Endothelial cell (in vitro differentiated cells): Measurements from ENCODE around the gene TENM3. TPM values are rescaled to one million over a fixed set of nuclear protein-coding genes. Genes with fewer than 3 reads are reported as not detected.

ENCODE experiments used
- DNase-seq: peaks from one replicate; pipeline ENCODE4 v3.0.0; 2021; ENCODE audit warnings: low spot score
- H3K27ac Mint-ChIP-seq: one replicate; pipeline ENCODE4 v1.8.0; 2021; ENCODE audit warnings: mixed read lengths, inconsistent platforms; ENCODE audit not compliant: unreplicated experiment
- H3K27me3 Mint-ChIP-seq: one replicate; pipeline ENCODE4 v1.8.0; 2021; ENCODE audit warnings: mild to moderate bottlenecking, moderate library complexity, mixed read lengths, inconsistent platforms; ENCODE audit not compliant: unreplicated experiment
- H3K36me3 Mint-ChIP-seq: one replicate; pipeline ENCODE4 v1.8.0; 2021; ENCODE audit warnings: mild to moderate bottlenecking, low read depth, mixed read lengths, inconsistent platforms; ENCODE audit not compliant: unreplicated experiment
- H3K4me1 Mint-ChIP-seq: one replicate; pipeline ENCODE4 v1.8.0; 2021; ENCODE audit warnings: mild to moderate bottlenecking, mixed read lengths, inconsistent platforms; ENCODE audit not compliant: unreplicated experiment
- H3K4me3 Mint-ChIP-seq: one replicate; pipeline ENCODE4 v1.8.0; 2021; ENCODE audit warnings: mild to moderate bottlenecking, mixed read lengths, inconsistent platforms; ENCODE audit not compliant: unreplicated experiment
- H3K9me3 Mint-ChIP-seq: one replicate; pipeline ENCODE4 v1.8.0; 2021; ENCODE audit warnings: mixed read lengths, inconsistent platforms; ENCODE audit not compliant: unreplicated experiment
- total RNA-seq: library from RNA; stranded (reverse); fragmentation: NEBNext Ultra II Directional; extraction: Animal tissue kit (Norgen Biotek cat#: 25700); gene quantifications from one replicate; pipeline ENCODE4 v1.2.1, GENCODE V29; 2021; ENCODE audit not compliant: unreplicated experiment
- TF ChIP-seq, protein P1 (sequence below): fragments of 200-600 bp; sonication (generic); IDR thresholded peaks from one replicate; pipeline ENCODE4 v1.5.0; 2021; ENCODE audit warnings: antibody characterized with exemption; ENCODE audit not compliant: unreplicated experiment

TENM3 gene
- total RNA-seq, 1 donor from 2014 or later = 29.7 TPM

DNA sequence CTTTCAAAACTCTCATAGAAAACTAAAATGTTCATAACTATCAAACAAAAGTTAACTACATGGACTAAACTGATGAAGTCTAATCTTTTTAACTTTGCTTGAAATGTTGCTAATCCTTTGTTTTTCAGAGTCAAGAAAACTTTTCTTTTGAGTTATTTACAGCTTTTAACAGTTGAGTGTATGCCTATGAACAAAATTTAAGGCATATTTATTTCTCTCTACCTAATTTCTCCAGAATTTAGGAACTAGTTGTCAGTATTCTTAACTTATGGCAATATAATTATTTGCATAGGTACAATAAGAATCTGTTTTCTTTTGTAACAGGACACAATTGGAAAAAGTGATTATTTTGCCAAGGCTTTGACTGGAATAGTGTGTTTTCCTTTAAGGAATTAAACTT is 23.8 kb downstream of the TENM3 start:
- Mint-ChIP-seq H3K27ac (no peak overlapping the region), H3K4me3 (no peak overlapping the region), H3K36me3 (no peaks in the 10 kb centered on the region), H3K9me3 (no peaks in the 10 kb centered on the region), H3K27me3 (peaks cover 2% of the 10 kb centered on the region), H3K4me1 (no peaks in the 10 kb centered on the region)
- DNase-seq = no peak
- TF ChIP-seq, protein P1, sequence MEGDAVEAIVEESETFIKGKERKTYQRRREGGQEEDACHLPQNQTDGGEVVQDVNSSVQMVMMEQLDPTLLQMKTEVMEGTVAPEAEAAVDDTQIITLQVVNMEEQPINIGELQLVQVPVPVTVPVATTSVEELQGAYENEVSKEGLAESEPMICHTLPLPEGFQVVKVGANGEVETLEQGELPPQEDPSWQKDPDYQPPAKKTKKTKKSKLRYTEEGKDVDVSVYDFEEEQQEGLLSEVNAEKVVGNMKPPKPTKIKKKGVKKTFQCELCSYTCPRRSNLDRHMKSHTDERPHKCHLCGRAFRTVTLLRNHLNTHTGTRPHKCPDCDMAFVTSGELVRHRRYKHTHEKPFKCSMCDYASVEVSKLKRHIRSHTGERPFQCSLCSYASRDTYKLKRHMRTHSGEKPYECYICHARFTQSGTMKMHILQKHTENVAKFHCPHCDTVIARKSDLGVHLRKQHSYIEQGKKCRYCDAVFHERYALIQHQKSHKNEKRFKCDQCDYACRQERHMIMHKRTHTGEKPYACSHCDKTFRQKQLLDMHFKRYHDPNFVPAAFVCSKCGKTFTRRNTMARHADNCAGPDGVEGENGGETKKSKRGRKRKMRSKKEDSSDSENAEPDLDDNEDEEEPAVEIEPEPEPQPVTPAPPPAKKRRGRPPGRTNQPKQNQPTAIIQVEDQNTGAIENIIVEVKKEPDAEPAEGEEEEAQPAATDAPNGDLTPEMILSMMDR = no peak

DNA sequence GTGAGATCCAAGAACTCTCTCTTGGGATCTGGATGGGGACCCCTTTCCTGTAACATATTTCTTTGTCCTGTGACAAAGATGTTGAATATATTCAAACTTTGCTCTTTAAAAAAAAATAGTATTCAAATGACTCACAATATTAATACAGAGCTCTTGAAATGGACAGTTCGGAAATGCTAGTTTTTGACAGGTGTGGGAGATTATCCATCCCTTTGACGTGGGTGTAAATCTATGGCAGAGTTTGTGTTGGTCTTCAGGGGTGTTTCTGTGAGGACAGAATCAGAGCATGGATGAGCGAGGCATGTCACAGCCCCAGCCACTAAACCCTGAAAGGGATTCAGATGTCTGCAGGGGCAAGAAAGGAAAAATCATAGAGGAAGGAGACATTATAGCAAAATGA is 25.8 kb downstream of the TENM3 start:
- Mint-ChIP-seq H3K9me3 (no peaks in the 10 kb centered on the region), H3K27me3 (peaks cover 2% of the 10 kb centered on the region), H3K36me3 (no peaks in the 10 kb centered on the region), H3K4me3 (no peak overlapping the region), H3K27ac (no peak overlapping the region), H3K4me1 (no peaks in the 10 kb centered on the region)
- TF ChIP-seq, protein P1 = no peak
- no peak for DNase-seq

DNA sequence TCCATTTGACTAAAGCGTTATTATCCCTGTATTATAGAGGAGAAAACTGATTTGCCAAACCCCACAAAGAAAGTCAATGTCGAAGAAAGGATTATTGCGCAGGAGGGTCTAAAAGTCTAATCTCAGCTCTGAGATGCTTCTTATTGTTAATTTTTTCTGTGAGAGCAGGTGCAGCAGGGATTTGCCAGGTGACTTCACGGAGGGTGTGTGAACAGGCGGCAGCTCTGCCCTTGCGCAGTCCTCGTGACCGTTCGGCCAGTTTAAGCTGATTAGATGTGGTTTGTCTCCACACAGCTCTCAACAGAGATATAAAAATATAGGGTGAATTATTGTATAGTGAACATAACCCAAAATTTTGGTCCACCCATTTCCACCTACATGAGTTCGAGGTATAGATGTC is 28.5 kb downstream of the TENM3 start:
- Mint-ChIP-seq H3K4me3 (no peak overlapping the region), H3K36me3 (no peaks in the 10 kb centered on the region), H3K27me3 (peaks cover 2% of the 10 kb centered on the region), H3K4me1 (no peaks in the 10 kb centered on the region), H3K27ac (no peak overlapping the region), H3K9me3 (no peaks in the 10 kb centered on the region)
- TF ChIP-seq, protein P1 = no peak
- no peak for DNase-seq

DNA sequence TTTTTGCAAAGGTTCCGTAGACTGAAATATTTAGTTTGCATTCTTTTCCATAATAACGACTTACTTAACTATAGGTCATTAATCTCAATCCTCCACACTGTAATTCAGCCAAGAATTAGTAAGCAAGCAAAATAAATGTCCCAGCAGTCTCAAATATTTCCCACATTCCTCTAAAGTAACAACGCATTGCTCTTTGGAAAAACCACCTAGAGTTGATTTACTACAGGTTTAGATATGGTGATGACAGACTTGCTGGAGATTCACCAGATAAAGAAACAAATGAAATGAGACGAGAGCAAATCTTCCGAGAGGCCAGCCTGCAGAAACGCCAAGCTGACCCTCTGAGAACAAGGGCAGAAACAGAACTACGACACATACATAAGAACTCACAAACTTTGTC is 28.9 kb downstream of the TENM3 start:
- H3K36me3 Mint-ChIP-seq = no peaks in the 10 kb centered on the region
- H3K9me3 Mint-ChIP-seq = no peaks in the 10 kb centered on the region
- no peak overlapping the region for H3K4me3 Mint-ChIP-seq
- TF ChIP-seq, protein P1 = no peak
- H3K27ac Mint-ChIP-seq = no peak overlapping the region
- no peaks in the 10 kb centered on the region for H3K4me1 Mint-ChIP-seq
- no peak for DNase-seq
- H3K27me3 Mint-ChIP-seq = peaks cover 2% of the 10 kb centered on the region

DNA sequence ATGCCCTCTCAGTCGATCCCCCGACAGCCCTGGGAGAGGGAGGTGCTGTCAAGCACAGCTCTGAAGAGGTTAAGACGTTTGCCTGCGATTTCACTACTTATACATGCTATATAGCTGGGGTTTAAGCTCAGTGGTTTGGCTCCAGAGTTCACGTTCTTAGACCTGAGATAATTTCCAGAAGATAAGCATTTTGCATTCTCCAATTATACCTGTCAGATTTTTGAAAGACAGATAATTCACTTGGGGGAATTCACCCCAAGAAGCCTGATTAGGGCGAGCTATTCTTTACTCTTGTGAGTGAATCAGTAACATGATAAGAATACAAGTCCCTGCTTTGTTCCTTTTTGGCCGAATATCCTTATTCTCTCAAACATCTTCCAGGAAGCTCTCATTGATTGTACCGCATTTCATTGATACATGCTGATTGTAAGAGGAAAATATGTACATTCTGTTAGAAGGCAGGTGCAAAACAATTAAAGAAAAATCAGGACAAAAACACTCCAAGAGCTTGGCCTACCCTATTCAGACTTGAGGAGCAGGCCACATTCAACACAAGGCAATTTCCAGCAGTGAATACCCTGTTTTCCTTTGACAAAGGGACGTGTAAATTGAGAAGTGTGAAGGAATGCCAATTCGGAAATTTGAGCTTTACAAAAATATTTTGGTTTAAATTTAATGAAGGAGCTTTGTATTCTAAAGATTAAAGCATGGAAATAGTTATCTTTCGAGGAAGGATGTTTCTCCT is 30.2 kb downstream of the TENM3 start:
- Mint-ChIP-seq H3K27me3 (peaks cover 2% of the 10 kb centered on the region), H3K27ac (no peak overlapping the region), H3K9me3 (no peaks in the 10 kb centered on the region), H3K36me3 (no peaks in the 10 kb centered on the region), H3K4me1 (no peaks in the 10 kb centered on the region), H3K4me3 (no peak overlapping the region)
- TF ChIP-seq, protein P1 = no peak
- DNase-seq = no peak
